Mesenteric fat pad (tissue), 1 donor: ENCODE measurements around the gene MAP2K6. TPM values are rescaled to one million over a fixed set of nuclear protein-coding genes. Genes with fewer than 3 reads are reported as not detected.

Experiments
- DNase-seq: peaks from one replicate; pipeline ENCODE4 v3.0.0-alpha.2; 2020; ENCODE audit warnings: low spot score
- total RNA-seq: library from RNA; stranded (reverse); fragmentation: NEBNext Ultra II Directional; extraction: Animal tissue kit (Norgen Biotek cat#: 25700); gene quantifications from one replicate; pipeline ENCODE4 v1.2.1, GENCODE V29; 2021
- donor health status: DM: yes; HTN: yes; CAD: no.

MAP2K6 gene
- total RNA-seq, 1 donor from 2014 or later, result 22.1 TPM

GRCh38 chr17:69528035-69528434 lies 113.5 kb downstream of the MAP2K6 start:
- no peak for DNase-seq

DNA sequence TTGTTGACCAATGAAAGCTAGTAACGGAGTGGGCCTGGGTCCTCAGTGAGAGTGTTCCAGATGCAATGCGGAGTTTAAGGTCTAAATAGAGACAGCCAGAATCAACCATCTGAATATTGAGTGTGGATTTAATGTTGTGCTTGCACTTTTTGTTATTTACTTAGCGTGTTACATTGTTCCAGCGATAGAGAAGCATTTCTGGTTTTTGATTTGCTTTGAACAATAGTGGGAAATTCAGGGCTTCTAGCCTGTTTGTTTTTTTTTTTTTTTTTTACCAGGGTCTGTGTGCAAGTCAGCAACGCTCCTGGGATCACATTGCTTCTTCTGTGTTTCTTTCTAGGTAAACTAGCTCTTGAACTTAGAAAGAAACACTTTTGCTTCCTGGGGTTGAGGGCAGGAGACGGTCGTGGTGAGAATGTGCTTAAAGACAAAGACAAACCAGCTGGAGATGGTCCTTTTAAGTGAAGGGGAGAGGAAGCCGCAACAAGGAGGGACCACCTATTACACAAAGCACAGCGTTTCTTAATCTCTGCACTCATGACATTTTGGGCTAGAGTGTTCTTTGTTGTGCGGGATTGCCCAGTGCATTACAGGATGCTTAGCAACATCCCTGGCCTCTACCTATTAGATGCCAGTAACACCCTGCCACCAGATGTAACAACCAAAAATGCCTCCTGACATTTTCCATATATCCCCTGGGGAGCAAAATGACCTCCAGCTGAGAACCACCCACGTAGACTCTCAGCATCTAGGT lies 119.2 kb downstream of the MAP2K6 start:
- no peak for DNase-seq

- DNase-seq, result no peak
These were observed 119.7 kb downstream of the MAP2K6 start for GRCh38 chr17:69534235-69534621.

DNA sequence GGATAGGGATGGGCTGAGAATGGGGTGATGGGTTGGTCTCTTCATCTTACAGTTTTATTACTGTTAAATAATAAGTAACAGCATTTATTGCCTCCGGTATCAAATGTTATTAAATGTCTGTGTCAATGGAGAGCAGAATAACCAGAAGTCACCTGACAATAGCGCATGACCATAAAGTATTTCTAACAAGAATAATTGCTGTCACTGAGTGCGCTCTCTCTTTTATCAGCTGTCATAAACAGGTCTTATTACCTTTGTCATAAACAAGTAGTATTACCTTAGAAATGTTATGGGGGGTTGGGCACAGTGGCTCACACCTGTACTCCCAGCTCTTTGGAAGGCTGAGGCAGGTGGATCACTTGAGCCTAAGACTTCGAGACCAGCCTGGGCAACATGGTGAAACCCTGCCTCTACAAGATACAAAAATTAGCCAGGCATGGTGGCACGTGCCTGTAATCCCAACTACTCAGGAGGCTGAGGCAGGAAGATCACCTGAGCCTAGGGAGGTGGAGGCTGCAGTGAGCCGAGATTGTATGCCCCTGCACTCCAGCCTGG lies 120.6 kb downstream of the MAP2K6 start:
- no peak for DNase-seq

GRCh38 chr17:69538795-69539194 lies 124.3 kb downstream of the MAP2K6 start:
- DNase-seq, result no peak

DNA sequence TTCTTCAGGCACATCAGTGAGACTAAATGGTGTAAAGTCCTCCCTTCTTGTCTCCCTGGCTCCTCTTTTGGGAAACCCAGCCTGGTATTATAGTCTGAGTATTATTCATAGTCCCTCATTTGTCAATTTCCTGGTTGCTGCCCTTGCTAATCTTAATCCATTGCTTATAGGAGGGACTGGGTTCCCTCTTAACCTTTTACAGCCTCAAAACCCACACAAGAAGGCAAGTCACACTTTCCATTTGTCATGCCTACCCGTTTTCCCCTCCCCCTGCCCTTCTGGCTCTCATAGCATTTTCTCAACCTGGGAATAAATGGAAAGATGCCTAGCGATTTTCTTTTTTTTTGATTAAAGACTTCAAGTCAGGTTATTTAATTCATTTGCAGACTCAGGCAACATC lies 124.8 kb downstream of the MAP2K6 start:
- DNase-seq, result no peak

- DNase-seq, result no peak
These were observed 125.4 kb downstream of the MAP2K6 start for GRCh38 chr17:69539781-69540319.

DNA sequence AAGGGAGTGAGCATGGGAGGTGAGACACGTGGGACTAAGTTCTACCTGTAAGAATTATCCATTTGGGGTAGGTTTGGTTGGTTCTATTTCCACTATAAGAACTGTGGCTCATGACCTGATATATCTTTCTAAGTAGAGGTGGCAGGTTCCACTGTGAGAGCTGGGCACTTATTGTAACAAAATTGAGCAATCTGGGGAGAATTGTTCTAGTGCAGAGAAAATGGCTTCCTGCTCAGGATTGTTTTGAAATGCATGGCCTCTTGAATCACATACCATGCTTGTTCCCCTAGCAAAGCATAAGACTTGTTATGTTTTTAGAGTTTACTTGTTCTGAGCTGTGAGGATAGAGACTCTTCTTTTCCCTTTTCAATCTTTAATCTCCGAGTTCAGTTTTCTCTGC lies 125.9 kb downstream of the MAP2K6 start:
- no peak for DNase-seq

DNA sequence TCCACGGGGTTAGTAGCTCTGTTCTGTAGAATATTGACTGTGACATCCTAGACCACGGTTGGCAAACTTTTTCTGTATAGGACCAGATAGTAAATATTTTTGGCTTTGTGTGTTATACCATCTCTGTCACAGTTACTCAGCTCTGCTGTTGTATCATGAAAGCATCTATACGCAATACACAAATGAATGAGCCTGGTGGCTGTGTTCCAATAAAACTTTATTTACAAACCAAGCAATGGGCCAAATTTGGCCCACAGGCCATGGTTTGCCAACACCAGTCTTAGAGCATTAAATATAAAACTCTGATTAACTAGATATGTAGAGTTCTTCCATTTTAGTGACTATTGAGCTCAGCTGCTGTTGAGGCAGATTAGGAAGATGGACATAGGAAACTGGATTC lies 132.7 kb downstream of the MAP2K6 start:
- DNase-seq, result no peak

- no peak for DNase-seq
These were observed 133.4 kb downstream of the MAP2K6 start for GRCh38 chr17:69547947-69548346.

DNA sequence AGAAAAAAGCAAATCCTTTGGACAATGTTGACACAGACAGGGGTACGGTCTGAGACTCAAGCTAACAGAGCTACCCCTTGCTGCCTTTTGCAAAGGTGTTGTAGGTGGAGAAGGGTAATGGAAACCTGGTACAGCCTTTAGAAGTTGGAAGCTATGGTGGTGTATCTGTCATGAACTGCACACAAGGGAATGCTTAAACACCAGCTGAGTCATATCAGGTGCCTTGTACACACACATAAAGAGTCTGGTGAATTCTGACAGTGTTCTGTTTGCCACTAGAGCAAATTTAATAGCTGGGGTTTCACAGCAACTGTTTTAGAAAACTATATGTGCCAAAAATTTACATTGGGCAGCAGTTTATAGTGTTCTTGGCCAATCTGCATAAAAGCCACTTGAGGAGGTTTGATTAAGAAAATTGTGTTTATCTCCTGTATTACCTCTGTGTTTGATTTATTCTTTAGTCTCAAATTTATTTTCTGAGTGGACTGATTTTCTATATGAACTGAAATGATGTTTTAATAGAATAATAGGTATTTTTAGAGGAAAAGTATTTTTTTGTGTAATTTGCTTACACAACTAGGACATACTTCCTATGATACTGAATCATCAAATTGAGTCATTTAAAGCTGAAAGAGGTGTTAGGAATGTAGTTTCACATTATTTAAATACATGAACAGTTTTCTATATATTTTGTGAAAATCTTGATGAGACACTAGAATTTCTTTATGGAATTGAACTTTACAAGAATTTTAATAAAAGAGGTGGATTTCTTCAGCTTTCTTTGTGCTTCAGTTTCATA lies 136.9 kb downstream of the MAP2K6 start:
- no peak for DNase-seq

GRCh38 chr17:69552986-69553667 lies 138.6 kb downstream of the MAP2K6 start:
- DNase-seq, result no peak

- no peak for DNase-seq
These were observed 140.6 kb downstream of the MAP2K6 start for GRCh38 chr17:69555056-69555455.

DNA sequence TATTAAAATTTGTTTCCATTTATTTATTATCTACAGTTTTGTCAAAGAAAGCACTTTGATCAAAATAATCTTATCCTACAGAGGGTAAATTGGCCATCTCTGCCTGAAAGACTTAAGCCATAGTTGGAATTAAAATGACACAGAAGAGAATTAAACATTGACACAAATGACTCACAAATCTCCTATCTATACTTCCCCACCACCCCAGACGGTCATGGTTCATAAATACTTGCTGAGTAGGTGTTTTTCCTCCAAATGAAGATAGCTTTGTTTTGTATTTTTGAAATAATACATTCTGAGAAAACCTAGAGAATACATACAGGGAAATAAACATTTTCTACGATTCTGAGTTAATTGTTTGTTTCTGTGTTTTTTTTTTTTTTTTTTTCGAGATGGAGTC lies 142.8 kb downstream of the MAP2K6 start:
- no peak for DNase-seq

DNA sequence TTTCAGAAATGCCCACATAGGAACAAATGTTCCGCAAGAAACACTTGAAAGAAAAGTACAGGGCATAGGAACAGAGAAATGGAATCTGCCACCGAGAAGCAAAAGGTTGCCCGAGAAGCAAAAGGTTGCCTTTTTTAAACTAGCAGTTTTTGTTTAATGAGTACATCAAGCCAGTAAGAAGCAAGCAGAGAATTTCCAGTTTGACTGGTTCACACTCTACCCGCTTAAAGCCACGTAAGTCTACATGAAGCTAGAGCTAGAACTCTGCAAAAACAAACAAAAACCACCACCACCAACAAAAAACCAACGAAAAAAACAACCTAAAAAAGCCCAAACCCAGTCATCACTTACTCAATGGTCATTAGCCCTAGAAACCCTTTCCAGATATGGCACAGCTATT lies 144.3 kb downstream of the MAP2K6 start:
- DNase-seq, result no peak

- no peak for DNase-seq
These were observed 146.5 kb downstream of the MAP2K6 start for GRCh38 chr17:69560987-69561441.

GRCh38 chr17:69561462-69561861 lies 147.0 kb downstream of the MAP2K6 start:
- DNase-seq, result no peak

DNA sequence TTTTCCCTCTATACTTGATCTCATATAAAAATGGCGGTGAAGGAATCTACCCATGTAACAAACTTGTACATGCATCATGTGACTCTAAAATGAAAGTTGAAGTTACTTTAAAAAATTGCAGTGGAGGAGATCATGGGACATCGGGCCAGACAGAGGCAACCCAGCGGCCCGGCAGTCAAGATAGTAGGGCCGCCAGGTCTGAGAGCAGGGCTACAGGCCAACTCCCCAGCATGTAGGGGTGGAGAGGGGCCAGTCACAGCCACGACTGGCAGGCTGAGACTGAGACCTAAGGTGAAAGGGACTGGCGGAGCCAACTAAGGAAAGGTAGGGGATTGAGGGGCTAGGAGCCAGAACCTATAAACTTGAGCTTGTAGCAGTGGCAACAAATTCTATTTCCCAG lies 150.9 kb downstream of the MAP2K6 start:
- DNase-seq, result no peak

- DNase-seq, result no peak
These were observed 152.6 kb downstream of the MAP2K6 start for GRCh38 chr17:69567130-69567529.

- no peak for DNase-seq
These were observed 158.2 kb downstream of the MAP2K6 start for GRCh38 chr17:69572747-69573146.

DNA sequence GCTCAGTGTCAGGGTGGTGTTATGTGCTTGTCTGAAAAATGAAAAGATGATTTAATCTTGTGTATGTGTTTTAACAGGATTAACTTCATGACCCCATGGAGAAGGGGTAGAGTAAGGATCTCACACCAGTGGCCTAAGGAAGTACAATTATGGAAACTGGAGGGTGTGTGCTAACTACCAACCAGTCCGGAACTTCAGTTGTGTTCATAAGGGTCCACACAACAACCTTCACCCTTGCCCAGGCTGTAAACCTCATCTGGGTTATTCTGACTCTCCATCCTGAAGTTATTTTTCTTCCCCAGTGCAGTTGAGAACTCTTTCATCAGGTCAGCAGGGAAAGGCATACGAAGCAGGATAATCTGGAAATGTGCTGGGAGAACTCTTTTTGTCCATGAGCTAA lies 158.9 kb downstream of the MAP2K6 start:
- no peak for DNase-seq
